LNCAP (cell line): ENCODE measurements around the gene MAP4K3.

ENCODE experiments used
- CTCF ChIP-seq: fragments of 450-650 bp; IDR thresholded peaks from 2 replicates; pipeline ENCODE4 v1.5.1; 2017; ENCODE audit warnings: mild to moderate bottlenecking

The MAP4K3 gene

GRCh38 chr2:39405364-39405763 lies 31.7 kb downstream of the MAP4K3 start:
- TF ChIP-seq CTCF = no peak

GRCh38 chr2:39403311-39403710 lies 33.8 kb downstream of the MAP4K3 start:
- no peak for TF ChIP-seq CTCF

GRCh38 chr2:39401319-39401718 lies 35.8 kb downstream of the MAP4K3 start:
- no peak for TF ChIP-seq CTCF

GRCh38 chr2:39399570-39399969 lies 37.5 kb downstream of the MAP4K3 start:
- TF ChIP-seq CTCF = no peak

GRCh38 chr2:39395313-39395712 lies 41.8 kb downstream of the MAP4K3 start:
- no peak for TF ChIP-seq CTCF

- no peak for TF ChIP-seq CTCF
Measured at GRCh38 chr2:39394516-39394961, 42.5 kb downstream of the MAP4K3 start.

GRCh38 chr2:39392672-39393071 lies 44.4 kb downstream of the MAP4K3 start:
- no peak for TF ChIP-seq CTCF

GRCh38 chr2:39390216-39390615 lies 46.9 kb downstream of the MAP4K3 start:
- TF ChIP-seq CTCF = no peak
